ENCODE data around the gene CCDC127.
"Not testable (repeated sequence)": the region's sequence is repeated elsewhere in the genome, so short reads cannot be mapped to it uniquely, and the experiment has no call there.

Gene CCDC127

GRCh38 chr5:217494-218456, at the start of gene CCDC127, which contains the start of gene SDHA:
TSS of gene CCDC127 (minus strand) at chr5:218153. CDS start at chr5:216849, 1,304 bp downstream.
TSS of gene SDHA (plus strand) at chr5:218320. CDS start at chr5:218356, 36 bp downstream.
- DNase-seq (ENCODE audit: low spot score): peak; percentile 100

DNA sequence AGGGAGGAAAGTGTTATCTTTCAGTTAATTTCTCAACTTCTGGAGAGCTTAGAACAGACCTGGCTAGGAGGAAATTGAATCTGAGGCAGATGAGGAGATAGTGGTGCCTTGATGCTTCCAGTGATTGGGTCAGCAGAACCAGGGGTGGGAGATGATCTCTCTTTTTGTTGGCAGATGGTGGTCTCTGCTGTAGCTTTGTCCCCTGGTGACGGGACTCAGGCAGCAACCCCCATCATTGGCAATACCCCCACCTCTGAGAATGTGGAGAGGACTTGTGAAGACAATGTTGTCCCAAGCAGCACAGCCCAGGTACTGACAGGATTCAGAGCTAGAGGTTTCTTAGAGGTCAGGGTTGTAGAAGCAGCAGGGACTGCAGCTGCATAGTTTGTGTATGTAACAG, 49.8 kb upstream of the CCDC127 start:
- no peak for DNase-seq (ENCODE audit: low spot score)

DNA sequence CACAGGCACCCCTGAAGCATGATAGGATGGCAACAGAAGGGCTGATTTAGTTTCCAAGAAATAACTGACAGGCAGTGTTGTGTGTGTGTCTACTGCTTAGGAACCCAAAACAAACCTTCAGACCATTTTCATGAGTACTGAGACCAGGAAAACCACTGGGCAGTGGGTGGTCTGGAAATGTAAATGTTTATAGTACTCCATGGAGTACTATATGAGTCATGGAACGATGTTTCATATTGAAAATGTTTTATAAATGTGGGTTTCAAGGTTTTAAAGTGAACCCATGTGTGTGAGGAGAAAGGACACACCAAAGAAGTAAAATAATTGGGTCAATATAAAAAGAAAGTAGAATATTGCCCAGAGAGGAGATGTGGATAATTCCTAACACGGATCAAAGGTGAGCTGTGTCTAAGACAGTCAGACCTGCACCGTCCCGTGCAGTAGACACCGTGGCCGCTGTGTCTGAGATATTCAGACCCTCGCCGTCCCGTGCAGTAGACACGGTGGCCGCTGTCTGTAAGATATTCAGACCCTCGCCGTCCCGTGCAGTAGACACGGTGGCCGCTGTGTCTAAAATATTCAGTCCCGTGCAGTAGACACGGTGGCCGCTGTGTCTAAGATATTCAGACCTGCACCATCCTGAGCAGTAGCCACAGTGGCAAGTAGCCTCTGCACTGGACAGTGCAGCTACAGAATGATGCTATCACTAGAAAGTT, 48.5 kb upstream of the CCDC127 start:
- not testable (repeated sequence) for DNase-seq (ENCODE audit: low spot score)

GRCh38 chr5:264338-264737, 46.4 kb upstream of the CCDC127 start:
- no peak for DNase-seq (ENCODE audit: low spot score)

- DNase-seq (ENCODE audit: low spot score): peak; percentile 71
These were observed 45.5 kb upstream of the CCDC127 start for GRCh38 chr5:263275-263974.

GRCh38 chr5:257148-257547, 39.2 kb upstream of the CCDC127 start:
- DNase-seq (ENCODE audit: low spot score): no peak

- not testable (repeated sequence) for DNase-seq (ENCODE audit: low spot score)
These were observed 38.4 kb upstream of the CCDC127 start for GRCh38 chr5:256347-256746.

GRCh38 chr5:255116-255515, 37.2 kb upstream of the CCDC127 start:
- DNase-seq (ENCODE audit: low spot score): not testable (repeated sequence)

- not testable (repeated sequence) for DNase-seq (ENCODE audit: low spot score)
These were observed 36.4 kb upstream of the CCDC127 start for GRCh38 chr5:254322-254721.

- no peak for DNase-seq (ENCODE audit: low spot score)
These were observed 34.6 kb upstream of the CCDC127 start for GRCh38 chr5:252546-252945.

GRCh38 chr5:251975-252374, 34.0 kb upstream of the CCDC127 start:
- DNase-seq (ENCODE audit: low spot score): not testable (repeated sequence)

GRCh38 chr5:251538-251937, 33.6 kb upstream of the CCDC127 start:
- DNase-seq (ENCODE audit: low spot score): not testable (repeated sequence)

DNA sequence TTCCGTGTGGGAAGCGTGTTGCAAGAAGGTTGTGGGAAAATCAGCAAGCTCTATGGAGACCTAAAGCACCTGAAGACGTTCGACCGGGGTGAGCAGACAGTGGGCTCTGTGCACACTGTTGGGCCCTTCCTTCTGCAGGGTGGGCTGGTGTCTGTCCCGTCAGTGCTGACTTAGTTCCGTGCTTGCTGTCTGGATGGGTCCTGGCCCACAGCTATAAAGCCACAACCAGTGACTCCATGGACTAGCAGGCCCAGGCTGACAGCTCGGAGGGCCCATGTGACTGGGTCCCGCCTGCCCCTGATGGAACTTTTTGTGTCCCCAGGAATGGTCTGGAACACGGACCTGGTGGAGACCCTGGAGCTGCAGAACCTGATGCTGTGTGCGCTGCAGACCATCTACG, 33.1 kb upstream of the CCDC127 start:
- DNase-seq (ENCODE audit: low spot score): not testable (repeated sequence)

DNA sequence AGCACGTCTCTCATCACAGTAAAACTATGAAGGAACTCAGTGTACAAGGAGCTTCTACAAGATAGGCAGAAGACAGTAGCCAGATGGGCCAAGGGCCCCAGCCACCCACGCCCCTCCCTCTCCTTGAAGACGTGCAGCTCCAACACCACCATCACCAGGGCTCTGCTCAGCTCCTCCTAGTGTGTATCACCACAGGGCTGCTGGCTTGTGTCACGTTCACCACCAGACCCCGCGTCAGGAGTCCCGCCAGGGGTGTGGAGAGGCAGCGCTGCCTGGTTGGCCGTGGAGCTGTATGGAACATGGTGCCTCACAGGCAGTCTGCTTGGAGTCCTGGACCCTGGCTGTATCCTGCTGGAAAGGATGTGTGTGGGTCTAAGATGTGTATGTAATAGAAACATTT, 32.4 kb upstream of the CCDC127 start:
- DNase-seq (ENCODE audit: low spot score): not testable (repeated sequence)

DNA sequence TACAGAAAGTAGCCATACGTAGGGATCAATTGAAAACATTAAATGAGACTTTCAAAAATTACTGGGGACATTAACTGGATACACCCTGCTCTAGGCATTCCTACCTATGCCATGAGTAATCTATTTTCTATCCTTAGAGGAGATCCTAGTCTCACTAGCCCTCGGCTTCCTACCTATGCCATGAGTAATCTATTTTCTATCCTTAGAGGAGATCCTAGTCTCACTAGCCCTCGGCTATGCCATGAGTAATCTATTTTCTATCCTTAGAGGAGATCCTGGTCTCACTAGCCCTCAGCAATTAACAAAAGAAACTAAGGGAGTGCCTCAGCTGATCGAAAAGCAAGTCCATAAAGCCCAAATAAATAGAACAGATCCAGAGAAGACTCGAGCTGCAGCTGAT, 27.8 kb upstream of the CCDC127 start:
- DNase-seq (ENCODE audit: low spot score): not testable (repeated sequence)

DNA sequence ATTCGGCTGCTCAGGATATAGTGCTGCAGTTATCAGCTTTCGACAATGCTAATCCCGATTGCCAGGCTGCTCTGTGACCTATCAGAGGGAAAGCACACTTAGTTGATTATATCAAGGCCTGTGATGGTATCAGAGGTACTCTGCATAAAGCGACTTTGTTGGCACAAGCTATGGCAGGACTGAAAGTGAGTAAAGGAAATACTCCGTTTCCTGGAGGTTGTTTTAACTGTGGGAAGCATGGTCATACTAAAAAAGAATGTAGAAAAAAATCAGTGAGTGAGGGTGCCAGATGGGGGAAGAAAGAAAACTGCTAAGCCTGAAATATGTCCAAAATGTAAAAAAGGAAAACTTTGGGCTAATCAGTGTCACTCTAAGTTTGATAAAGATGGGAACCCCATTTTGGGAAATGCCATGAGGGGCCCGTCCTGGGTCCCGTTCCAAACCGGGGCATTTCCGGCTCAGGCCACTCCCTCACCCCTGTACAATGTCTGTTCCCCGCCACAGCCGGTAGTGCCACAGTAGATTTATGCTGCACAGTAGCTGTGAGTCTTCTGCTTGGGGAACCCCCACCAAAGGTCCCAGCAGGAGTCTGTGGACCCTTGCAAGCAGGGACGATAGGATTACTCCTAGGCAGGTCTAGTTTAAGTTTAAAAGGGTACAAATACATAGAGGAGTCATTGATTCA, 25.9 kb upstream of the CCDC127 start:
- DNase-seq (ENCODE audit: low spot score): not testable (repeated sequence)

DNA sequence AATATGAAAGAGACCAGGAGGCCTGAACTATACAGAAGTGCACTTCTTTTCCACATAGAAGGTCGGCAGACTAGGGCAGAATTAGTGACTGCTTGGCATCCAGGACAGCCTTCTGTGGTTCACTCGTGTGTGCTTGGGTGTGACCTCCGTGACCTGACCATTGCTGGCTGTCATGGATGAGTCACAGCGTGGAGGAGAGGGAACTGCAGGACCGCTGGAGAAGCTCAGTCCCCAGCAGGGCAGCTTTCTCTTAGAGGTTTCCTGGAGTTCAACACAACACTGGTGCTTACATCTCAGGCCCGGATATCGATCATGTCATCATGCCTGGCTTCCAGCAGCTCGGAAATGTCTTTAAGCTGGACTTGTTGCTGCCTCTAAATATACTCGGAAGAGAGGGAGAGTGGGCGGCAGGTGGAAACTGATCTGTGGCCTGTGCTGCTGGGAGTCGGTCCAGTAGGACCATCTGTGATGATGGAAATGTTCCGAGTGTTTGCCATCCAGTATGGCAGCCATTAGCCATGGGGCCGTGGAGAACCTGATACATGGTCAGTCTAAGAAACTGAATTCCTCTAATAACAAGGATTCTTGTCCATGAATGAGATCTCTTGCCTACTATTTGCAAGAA, 23.2 kb upstream of the CCDC127 start:
- DNase-seq (ENCODE audit: low spot score): not testable (repeated sequence)

- not testable (repeated sequence) for DNase-seq (ENCODE audit: low spot score)
These were observed 22.6 kb upstream of the CCDC127 start for GRCh38 chr5:240550-240949.

DNA sequence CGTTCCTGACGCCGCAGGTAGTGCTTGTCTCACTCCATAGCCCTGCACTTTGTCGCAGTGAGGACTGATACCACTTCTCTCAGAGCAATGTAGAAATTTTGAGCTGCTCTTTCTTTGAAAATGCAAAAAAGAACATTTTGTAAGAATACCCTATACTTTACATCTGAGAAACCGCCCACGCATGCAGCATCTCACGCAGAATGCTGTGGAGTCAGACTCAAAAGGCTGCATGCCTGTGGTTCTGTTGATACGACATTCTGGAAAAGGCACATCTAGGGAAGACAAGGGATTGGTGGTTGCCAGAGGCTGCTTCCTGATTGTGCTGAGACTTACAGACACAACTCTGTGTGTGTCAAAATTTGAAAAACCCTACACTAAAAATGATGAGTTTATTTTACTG, 20.0 kb upstream of the CCDC127 start:
- DNase-seq (ENCODE audit: low spot score): not testable (repeated sequence)

- not testable (repeated sequence) for DNase-seq (ENCODE audit: low spot score)
These were observed 17.6 kb upstream of the CCDC127 start for GRCh38 chr5:235527-235926.

- DNase-seq (ENCODE audit: low spot score): no peak
These were observed 16.5 kb upstream of the CCDC127 start for GRCh38 chr5:234450-234849.

All from AG20443 (cell line).